GM12892 (cell line): ENCODE data around the gene KLHL25.

Experiments
- DNase-seq: peaks from one replicate; pipeline ENCODE4 v3.0.0; 2011; ENCODE audit not compliant: insufficient read length
- FAIRE-seq: peaks from 2 replicates; lab custom pipeline; 2011; peaks lifted over from hg19 to GRCh38; lab: Jason Lieb, UNC
- POLR2A ChIP-seq: IDR thresholded peaks from 2 replicates; pipeline ENCODE4 v1.6.1; 2011; ENCODE audit warnings: low read depth, low read length, control low read depth
- POLR2AphosphoS5 ChIP-seq: IDR thresholded peaks from 2 replicates; pipeline ENCODE4 v1.6.1; 2011; ENCODE audit warnings: low read depth, low read length, control low read depth
- TAF1 ChIP-seq: IDR thresholded peaks from 2 replicates; pipeline ENCODE4 v1.6.1; 2011; ENCODE audit warnings: low read depth, mild to moderate bottlenecking, control low read depth, low read length, borderline replicate concordance

KLHL25 gene

GRCh38 chr15:85763157-85763556 lies 31.6 kb downstream of the KLHL25 start:
- DNase-seq (no peak), FAIRE-seq (no peak)
- no peak for TF ChIP-seq TAF1
- TF ChIP-seq POLR2A = no peak
- no peak for TF ChIP-seq POLR2AphosphoS5

- FAIRE-seq = no peak
- DNase-seq = no peak
- TF ChIP-seq POLR2AphosphoS5 (no peak), TAF1 (no peak), POLR2A (no peak)
Observed at GRCh38 chr15:85762756-85763127, 32.0 kb downstream of the KLHL25 start.

- TF ChIP-seq POLR2AphosphoS5 = no peak
- no peak for TF ChIP-seq POLR2A
- TF ChIP-seq TAF1 = no peak
- FAIRE-seq = no peak
Observed at GRCh38 chr15:85762039-85762755, 32.5 kb downstream of the KLHL25 start.

GRCh38 chr15:85761635-85762034 lies 33.1 kb downstream of the KLHL25 start:
- no peak for TF ChIP-seq POLR2AphosphoS5
- no peak for TF ChIP-seq TAF1
- FAIRE-seq = no peak
- DNase-seq = no peak

More at GRCh38 chr15:85762039-85762755, 32.5 kb downstream of the KLHL25 start:
- DNase-seq = no peak

- no peak for FAIRE-seq
- no peak for TF ChIP-seq POLR2A
- TF ChIP-seq POLR2AphosphoS5 = no peak
- no peak for TF ChIP-seq TAF1
- no peak for DNase-seq
Observed at GRCh38 chr15:85760531-85761371, 34.0 kb downstream of the KLHL25 start.

DNA sequence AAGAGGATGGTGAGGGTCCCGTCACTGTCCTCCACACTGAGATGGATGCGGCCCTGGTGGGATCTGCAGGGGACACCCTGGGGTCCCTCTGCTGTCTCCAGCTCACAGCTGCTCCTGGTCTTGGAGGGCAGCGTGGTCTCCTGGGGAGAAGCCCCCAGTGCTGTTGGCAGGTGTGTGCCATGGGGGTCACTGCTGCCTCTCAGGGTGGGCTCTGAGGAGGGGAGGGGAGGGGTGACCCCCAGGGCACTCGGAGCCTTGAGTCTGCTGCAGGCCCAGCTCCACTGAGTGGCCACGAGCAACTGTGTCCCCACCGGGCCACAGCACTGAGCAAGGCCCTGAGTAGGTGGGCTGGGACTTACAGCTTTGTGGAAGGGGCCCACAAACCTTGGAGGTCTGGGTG lies 34.7 kb downstream of the KLHL25 start:
- FAIRE-seq = no peak
- DNase-seq = no peak
- no peak for TF ChIP-seq POLR2A
- no peak for TF ChIP-seq TAF1
- TF ChIP-seq POLR2AphosphoS5 = no peak

DNA sequence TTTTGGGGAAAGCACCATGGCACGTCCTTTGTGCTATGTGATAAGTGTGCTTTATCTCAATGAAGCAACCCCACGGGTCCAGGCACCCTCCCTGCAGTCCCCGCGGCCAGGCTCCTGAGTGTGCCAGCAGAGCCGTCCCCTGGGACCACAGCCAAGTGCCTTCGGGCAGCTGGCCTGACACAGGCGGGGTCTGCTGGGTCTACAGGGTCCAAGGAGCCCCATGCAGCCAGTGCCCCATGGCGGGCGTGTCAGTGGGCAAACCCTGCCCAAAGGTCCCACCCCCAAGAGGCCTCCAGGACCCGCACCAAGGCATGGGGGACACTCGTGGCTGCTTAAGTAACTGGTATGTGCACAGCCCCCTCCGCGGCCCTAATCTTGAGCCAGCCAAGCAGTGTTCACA lies 35.3 kb downstream of the KLHL25 start:
- TF ChIP-seq TAF1 (no peak), POLR2A (no peak), POLR2AphosphoS5 (no peak)
- FAIRE-seq (no peak), DNase-seq (no peak)

- DNase-seq (no peak), FAIRE-seq (no peak)
Observed at GRCh38 chr15:85758655-85758978, 36.1 kb downstream of the KLHL25 start.

DNA sequence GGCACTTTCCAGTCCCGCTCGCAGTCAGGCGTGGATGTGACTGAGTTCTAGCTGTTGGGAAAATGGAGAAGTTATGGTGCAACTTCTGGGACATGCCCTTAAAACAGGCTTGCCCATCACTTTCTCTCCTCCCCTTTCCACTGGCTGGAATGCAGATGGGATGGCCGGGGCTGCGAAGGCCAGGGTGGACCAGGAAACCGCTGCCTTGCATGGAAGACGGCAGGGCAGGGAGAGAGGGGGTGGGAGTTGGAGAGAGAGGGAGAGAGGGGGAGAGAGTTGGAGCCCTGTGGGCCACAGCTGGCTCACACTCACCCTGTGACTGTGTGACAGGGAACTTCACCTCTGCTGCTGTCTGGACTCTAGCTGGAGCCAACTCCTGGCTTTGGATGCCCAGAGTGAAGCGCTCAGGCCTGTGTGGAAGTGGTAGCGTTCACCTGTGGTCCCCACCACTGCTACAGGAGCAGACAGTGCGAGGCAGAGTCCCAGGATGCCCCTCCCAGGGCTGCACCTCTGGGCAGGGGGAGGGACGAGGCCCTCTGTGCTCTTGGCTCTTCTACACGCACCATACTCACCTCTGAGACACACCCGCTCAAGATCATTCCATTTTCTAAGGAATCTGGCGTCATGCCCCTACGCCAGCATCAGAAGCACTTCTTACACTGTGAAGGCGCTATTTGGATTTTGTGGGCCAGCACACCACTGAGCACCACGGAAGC lies 36.6 kb downstream of the KLHL25 start:
- TF ChIP-seq TAF1 = no peak
- no peak for TF ChIP-seq POLR2AphosphoS5
- TF ChIP-seq POLR2A = no peak
- no peak for DNase-seq
- FAIRE-seq = no peak

More at GRCh38 chr15:85758655-85758978, 36.1 kb downstream of the KLHL25 start:
- no peak for TF ChIP-seq POLR2AphosphoS5
- TF ChIP-seq TAF1 = no peak
- no peak for TF ChIP-seq POLR2A

DNA sequence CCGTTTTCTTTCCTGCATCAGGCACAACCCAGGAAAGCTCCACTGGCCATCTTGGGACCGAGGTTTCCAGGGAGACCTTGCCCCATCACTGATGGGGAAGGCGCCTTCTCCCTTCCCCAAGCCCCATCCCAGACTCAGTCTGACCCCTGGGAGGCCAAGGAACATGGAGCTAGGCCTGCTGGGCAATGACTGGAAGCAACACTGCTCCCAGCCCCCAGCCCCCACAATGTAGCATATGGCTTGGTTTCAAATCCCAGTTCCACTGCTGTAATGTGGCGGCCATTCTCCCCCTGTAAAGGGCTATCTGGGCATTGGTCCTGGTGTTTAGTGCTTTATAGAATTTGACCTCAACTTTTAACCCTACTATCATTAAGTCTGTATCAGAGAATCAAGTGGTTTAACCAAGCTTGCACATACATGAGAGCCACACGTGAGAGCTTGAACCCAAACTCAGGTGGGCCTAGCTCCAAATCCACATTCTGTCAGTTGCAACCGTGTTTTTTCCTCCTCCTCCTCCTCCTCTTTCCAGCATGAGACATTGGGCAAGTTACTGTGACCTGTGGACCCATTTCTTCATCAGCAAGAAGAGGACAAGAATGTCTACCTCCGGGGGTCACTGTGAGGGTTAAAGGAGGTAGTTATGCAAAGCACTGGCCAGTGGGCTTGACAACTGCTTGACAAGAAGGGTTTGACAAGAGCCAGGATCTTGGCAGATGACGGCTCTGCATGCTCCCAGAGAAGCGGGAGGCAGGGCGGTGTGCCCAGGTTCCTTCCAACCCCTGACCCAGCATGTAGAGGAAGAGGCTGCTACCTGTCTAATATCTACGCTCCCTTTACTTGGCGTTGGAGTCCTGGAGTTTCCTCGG lies 37.4 kb downstream of the KLHL25 start:
- TF ChIP-seq TAF1 = no peak
- TF ChIP-seq POLR2AphosphoS5 = no peak
- TF ChIP-seq POLR2A = no peak
- no peak for FAIRE-seq
- DNase-seq = no peak

GRCh38 chr15:85756411-85757072 lies 38.2 kb downstream of the KLHL25 start:
- TF ChIP-seq POLR2A = no peak
- DNase-seq (no peak), FAIRE-seq (no peak)
